GM12878 (cell line): Measurements from ENCODE around the gene ZNF626.

ENCODE experiments used
- CBFB ChIP-seq: IDR thresholded peaks from 2 replicates; pipeline ENCODE4 v1.6.1; 2016; ENCODE audit warnings: antibody characterized with exemption, low read depth
- EZH2 ChIP-seq: IDR thresholded peaks from 2 replicates; pipeline ENCODE4 v1.6.1; 2012; ENCODE audit warnings: low read depth, mild to moderate bottlenecking, control low read depth, inconsistent platforms, low read length, borderline replicate concordance; ENCODE audit not compliant: control insufficient read depth
- MXI1 ChIP-seq: fragments of 150-350 bp; IDR thresholded peaks from 2 replicates; pipeline ENCODE4 v1.6.1; 2011; ENCODE audit warnings: low read depth, mild to moderate bottlenecking, inconsistent platforms, low read length, improper control_type of control experiment
- NFIC ChIP-seq: IDR thresholded peaks from 2 replicates; pipeline ENCODE4 v1.6.1; 2012; ENCODE audit warnings: low read depth, mild to moderate bottlenecking, inconsistent platforms, low read length, moderate library complexity
- POLR2A ChIP-seq: IDR thresholded peaks from 2 replicates; pipeline ENCODE4 v1.6.1; 2011; ENCODE audit warnings: low read depth, mild to moderate bottlenecking, low read length
- POLR2AphosphoS5 ChIP-seq: IDR thresholded peaks from 2 replicates; pipeline ENCODE4 v1.6.1; 2011; ENCODE audit warnings: mild to moderate bottlenecking, low read length, inconsistent platforms
- SMC3 ChIP-seq: IDR thresholded peaks from 2 replicates; pipeline ENCODE4 v1.6.1; 2011; ENCODE audit warnings: low read length, improper control_type of control experiment, borderline replicate concordance
- SREBF2 ChIP-seq: IDR thresholded peaks from 2 replicates; pipeline ENCODE4 v1.6.1; 2012; ENCODE audit warnings: mild to moderate bottlenecking, low read length
- TAF1 ChIP-seq: IDR thresholded peaks from 2 replicates; pipeline ENCODE4 v1.6.1; 2011; ENCODE audit warnings: mild to moderate bottlenecking, low read depth, low read length, borderline replicate concordance
- TF ChIP-seq, protein P1 (sequence below): IDR thresholded peaks from 2 replicates; pipeline ENCODE4 v1.6.1; 2011; ENCODE audit warnings: borderline replicate concordance, low read depth, mild to moderate bottlenecking, moderate library complexity, mixed read lengths, low read length; ENCODE audit not compliant: insufficient read depth; ENCODE audit errors: extremely low read length
- TF ChIP-seq, protein P2 (sequence below), 3 experiments: IDR thresholded peaks in 2 of 3; conservative IDR thresholded peaks in 1 of 3; 2 replicates each; pipeline ENCODE4 v1.5.1; 2011; ENCODE audit warnings: low read depth in 3 of 3, low read length in 3 of 3, mild to moderate bottlenecking in 3 of 3, control low read depth in 2 of 3, moderate library complexity in 2 of 3, inconsistent platforms in 1 of 3, mixed read lengths in 1 of 3; ENCODE audit not compliant: control insufficient read depth in 2 of 3, insufficient read depth in 1 of 3; ENCODE audit errors: extremely low read depth in 1 of 3

DNA sequence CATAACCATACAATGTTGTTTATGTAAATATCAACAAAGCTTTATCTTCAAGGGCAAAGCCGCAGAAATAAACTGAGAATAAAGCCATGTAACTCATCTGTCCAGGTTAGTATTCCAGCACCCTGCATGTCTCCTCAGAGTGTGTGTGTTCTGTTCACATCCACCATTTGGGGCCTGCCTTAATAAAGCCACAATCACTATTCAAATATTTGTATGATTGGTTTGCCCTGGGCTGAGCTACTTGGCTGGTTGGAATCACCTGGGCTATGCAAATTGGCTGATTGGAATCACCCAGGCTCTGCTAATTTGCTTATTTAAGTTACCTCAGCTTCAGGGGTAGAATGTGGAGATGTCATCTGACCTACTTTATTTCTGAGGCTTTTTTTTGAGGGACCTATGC is 53.4 kb downstream of the ZNF626 start:
- TF ChIP-seq, protein P1, sequence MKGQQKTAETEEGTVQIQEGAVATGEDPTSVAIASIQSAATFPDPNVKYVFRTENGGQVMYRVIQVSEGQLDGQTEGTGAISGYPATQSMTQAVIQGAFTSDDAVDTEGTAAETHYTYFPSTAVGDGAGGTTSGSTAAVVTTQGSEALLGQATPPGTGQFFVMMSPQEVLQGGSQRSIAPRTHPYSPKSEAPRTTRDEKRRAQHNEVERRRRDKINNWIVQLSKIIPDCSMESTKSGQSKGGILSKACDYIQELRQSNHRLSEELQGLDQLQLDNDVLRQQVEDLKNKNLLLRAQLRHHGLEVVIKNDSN: no peak
- TF ChIP-seq POLR2A: no peak
- TF ChIP-seq NFIC: no peak
- TF ChIP-seq TAF1: no peak
- TF ChIP-seq, protein P2, sequence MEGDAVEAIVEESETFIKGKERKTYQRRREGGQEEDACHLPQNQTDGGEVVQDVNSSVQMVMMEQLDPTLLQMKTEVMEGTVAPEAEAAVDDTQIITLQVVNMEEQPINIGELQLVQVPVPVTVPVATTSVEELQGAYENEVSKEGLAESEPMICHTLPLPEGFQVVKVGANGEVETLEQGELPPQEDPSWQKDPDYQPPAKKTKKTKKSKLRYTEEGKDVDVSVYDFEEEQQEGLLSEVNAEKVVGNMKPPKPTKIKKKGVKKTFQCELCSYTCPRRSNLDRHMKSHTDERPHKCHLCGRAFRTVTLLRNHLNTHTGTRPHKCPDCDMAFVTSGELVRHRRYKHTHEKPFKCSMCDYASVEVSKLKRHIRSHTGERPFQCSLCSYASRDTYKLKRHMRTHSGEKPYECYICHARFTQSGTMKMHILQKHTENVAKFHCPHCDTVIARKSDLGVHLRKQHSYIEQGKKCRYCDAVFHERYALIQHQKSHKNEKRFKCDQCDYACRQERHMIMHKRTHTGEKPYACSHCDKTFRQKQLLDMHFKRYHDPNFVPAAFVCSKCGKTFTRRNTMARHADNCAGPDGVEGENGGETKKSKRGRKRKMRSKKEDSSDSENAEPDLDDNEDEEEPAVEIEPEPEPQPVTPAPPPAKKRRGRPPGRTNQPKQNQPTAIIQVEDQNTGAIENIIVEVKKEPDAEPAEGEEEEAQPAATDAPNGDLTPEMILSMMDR (IDR thresholded peaks at IDR 0.05 in 2 of 3, conservative IDR thresholded peaks at IDR 0.05 in 1 of 3; ENCODE audit: control insufficient read depth in 2 of 3, extremely low read depth in 1 of 3, insufficient read depth in 1 of 3, low read depth in 3 of 3, low read length in 3 of 3): no peak
- no peak for TF ChIP-seq EZH2
- TF ChIP-seq POLR2AphosphoS5: no peak
- no peak for TF ChIP-seq SMC3
- no peak for TF ChIP-seq MXI1
- no peak for TF ChIP-seq CBFB
- no peak for TF ChIP-seq SREBF2
